ENCODE results near the gene TPCN1.

Gene TPCN1

DNA sequence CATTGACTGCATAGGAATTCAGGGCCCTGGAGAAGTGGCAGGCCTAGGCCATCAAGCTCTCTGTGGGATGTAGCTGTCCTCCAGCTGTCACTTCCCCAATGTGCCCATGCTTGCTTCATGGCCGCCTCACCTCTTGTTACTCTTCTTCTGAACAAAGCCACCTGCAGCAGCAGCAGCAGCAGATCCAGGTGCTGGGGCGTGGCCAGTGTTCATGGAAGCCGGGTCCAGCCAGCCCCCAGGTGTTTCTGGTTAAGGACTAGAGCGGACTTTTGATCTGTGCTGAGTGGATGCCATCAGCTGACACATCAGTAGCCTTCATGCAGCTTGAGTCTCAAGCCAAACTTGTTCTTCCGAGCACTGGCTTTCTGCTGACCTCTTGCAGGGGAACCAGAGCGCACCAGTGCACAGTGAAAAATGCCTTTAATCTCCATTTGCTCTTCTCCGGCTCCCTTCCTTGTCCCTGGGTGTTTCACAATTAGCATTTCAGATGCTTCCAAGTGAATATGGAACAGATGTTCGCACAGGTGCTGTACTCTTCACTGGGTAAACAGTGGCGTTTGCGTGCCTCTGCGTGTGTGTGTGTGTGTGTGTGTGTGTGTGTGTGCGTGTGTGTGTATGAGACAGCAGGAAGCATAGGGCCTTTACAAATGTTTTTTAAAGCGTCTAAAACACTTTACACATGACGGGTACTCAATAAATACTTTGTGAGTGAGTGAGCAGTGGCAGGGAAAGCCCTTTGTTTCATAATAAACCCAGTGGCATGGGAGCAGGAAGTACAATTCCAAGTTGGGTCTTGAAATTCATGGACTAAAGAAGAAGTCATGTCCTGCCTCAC lies 20.1 kb downstream of the TPCN1 start:
- no peak for DNase-seq (ENCODE audit: low read depth, low spot score)

DNA sequence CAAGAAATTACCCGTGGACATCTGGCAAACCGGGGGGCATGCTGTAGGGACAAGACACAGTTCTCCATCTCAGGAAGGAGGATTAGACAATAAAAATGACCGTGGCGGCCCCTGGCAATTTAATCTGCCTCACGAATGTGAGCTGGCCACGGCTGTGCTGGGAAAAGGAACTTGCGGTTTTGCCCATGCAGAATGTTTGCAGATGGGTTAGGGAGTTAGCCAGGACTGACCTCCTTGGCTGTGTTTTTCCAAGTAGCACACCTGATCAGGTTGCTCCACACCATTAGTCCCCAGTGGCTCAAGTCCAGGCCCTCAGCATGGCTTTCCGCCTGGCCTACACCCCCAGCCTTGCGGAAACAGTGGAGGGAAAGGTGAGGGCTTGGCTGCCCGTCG lies 20.8 kb downstream of the TPCN1 start:
- DNase-seq (ENCODE audit: low read depth, low spot score), result no peak

DNA sequence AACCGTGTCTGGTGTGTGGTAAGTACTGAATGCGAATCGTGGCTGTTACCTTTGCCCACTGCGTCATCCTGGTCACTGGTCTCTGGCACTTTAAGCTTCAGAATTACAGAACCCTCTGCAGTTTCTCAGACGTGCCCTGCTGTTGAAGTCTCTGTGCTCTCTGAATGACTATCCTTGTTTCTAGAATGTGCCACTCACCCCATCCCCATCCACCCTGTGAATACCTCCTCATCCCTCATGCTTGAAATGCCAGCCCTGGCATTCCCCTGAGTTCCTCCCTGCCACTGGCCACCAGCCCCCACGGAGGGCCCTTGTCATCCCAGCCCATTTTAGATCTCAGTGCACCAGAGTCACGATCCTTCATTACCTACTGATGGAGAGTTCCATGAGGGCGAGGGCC lies 21.3 kb downstream of the TPCN1 start:
- DNase-seq (ENCODE audit: low read depth, low spot score), result no peak

DNA sequence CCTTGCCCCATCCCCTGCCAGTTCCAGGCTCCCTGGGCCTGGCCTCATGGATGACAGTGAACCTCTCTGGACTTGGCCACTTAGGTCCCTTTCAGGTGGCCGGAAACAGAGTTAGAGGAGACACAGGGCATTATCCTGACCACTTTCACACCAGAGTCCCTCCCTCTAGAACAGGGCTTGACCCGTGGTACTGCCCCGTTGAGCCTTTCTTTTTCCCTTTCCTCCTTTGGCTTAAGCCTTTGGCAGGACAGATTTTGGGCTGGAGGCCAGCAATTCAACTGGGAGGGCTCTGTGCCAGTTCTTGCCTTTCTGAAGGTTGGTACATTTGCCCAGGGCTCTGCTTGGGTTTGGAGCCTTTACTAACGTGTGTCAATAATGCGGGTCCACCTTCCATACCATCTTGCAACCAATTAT lies 22.8 kb downstream of the TPCN1 start:
- DNase-seq (ENCODE audit: low read depth, low spot score), result no peak

DNA sequence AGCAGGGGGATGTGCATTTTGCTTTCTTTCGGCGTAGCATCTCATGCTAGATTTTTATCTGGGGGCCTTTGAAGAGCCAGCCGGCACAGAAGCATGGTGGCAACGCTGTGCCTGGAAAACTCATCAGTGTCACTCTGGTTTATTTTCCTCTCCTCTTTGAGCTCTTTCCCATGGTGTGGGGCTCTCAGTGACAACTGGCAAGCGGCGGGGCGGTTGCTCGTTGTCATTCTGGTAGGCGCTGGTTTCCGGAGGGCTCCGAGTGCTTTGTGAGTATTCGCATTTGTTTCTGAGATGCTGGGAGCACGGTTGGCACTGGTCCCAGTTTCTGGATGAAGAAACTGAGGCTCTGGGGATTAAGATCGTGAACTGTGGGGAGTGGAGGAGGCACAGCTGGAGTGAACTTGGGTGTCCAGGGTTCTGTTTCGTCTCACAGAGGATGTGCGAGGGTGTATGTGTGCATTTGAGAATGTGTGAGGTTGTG lies 23.3 kb downstream of the TPCN1 start:
- DNase-seq (ENCODE audit: low read depth, low spot score), result no peak

DNA sequence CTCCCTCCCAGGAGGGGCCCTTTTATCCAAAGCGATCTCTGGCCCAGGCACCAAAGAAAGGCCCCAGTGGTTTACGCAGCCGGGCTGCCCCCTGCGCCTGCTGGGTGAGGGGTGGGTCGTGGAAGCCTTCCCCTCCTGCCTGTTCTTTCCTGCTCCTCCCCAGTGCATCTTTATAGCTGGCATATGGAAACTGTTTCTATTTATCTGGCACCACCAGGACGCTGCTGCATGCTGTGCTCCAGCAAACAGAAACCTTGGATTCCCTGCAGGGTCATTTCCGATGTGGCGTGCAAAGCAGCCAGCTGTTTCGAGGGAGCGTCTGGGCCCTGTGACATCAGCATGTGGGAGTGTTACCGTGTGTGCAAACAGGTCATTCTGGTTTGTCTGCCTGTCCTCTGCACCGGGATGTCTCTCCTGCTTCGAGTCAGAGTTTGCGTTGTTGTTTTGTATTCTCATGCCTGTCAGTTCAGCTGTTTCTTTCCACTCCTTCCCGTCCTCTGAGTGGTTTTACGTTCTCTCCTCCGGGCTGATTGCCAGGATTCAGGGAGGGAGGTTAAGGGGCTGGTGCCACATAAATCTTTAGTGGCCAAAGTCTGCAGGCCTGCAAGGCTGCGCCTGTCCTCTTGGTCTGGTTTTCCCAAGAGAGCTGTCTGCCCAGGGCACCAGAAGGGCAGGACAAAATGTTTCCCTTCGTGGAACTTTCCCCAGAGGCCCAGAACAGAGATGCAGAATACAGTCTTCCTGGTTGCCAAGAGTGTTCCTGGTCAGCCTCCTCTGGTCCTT lies 24.6 kb downstream of the TPCN1 start:
- DNase-seq (ENCODE audit: low read depth, low spot score), result peak; percentile 94

DNA sequence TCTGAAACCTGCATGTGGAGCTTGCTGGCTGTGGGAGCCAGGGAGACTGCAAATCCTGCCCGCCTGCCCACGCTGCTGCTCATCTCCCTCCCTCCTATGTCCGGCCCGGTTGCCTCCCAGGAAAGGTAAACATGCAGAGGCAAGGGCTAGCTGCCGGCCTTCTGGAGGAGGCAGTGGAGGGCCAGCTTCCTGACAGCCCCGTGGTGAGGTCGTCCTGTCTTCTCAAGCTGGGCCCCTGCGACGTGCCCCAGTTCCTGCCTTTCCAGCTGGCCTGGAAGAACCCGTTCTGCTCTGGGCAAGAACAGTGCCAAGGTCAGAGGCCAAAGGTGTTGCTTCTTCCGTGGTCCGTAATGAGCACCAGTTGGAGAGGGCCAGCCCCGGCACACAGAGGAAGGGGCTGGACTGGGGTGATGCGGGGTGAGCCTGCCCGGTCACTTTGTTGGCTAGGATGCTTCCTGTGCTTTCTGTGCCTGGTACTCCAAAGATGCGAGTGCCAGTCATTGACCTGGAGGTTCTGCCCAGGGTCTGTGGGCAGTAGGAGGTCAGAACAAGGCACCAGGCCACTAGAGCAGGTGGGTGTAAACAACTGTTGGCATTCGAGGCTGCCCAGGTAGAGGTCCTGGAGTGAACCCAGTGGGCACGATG lies 25.3 kb downstream of the TPCN1 start:
- DNase-seq (ENCODE audit: low read depth, low spot score), result peak; percentile 69

DNA sequence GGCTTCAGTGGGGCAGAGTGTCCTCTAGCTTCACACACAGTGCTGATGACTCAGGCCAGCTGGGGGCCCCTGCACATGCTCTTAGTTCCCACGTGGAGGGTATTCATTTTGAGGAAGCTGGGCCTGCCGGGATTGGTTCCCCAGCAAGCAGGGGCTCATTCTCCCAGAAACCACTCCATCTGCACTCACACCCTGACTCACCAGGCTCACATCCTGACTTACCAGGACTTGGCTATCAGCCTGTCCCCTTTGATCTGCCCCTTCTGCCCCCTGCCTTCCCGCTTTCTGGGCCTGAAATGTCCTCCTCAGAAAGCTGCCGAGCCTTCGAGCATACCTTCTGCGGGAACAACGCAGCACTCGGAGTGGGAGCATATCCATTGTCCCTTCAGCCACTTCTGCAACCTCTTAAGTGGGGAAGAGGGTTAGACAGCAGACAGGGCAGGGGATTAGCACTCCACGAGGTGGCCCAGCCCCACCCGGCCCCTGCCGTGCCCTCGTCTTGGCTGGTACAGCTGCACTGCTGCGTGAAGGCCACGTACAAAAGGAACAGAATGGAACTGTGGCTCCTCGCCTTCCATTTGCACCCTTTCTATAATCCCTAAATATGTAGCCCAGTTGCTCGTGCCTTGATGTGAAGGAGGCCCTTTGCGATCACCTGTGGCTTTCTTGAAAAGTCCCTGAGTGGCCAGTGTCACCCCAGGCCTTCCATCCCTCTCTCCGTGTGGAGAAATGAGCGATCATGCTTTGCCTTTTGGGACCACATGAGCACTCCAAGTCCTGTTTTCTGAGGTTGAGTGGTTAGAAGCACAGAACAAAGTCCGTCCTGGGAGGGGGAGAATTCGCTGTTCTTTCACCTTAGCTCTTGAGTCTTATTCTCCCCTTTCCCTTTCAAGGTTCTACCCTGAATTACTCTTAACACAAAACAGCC lies 26.1 kb downstream of the TPCN1 start:
- peak; percentile 36 for DNase-seq (ENCODE audit: low read depth, low spot score)

DNA sequence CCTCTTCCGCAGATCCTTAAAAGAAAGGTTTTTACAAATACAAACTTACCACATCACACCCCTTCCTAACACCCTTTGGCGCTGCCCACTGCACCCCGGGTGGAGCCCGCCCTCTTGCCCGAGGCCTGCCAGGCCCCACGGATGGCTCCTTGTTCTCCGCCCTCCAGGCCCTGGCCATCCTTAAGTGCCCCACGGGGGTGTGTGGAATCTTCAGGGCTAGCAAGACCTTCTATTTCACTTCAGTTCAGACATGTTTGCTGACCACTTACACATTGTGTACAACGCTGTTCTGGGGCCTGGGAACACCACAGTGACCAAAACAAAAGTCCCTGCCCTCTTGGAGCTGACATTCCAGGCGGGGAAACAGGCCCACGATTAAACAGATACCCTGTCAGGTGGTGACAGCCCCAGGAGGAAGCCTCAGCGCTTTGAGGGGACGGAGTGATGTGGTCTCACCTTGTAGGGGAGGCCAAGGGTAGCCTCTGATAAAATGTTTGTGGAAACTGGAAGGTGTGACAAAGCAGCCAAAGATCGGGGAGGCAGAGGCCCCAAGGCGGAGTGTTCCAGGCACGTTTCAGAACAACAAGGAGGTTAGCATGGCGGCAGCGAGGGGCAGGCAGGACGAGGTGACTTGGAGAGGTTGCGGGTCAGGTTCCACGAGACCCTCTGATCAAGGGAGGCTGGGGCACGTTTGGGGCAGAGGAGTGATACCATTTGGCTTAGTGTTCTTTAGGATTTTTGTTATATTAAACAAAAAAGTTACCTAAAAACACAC lies 27.0 kb downstream of the TPCN1 start:
- no peak for DNase-seq (ENCODE audit: low read depth, low spot score)

DNA sequence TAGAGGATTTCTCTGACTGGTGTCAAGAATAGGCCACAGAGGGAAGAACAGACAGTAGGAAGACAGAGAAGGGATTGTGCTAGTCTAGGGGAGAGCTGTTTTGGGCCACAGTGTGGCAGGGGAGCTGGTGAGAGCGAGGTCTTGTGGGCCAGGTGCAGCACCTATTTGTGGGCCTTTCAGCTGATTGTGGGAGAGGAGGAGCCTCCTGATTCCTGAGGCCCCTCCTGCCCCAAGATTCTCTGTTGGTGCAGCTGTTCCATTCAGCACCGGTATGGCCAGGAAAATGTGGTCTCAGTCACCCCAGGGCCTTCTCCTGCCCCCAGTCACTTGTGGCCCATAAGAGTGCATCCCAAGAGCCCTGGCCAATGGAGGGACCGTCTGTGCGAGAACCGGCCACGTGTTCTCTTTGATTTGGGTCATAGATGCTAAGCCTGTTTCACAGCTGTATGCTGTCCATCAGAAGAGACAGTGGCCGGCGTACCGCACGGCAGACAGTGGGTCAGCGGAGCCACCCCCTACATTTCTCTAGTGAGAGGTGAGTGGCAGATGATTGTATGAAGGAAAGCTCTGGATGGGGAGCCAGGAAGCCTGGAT lies 27.7 kb downstream of the TPCN1 start:
- DNase-seq (ENCODE audit: low read depth, low spot score), result no peak

DNA sequence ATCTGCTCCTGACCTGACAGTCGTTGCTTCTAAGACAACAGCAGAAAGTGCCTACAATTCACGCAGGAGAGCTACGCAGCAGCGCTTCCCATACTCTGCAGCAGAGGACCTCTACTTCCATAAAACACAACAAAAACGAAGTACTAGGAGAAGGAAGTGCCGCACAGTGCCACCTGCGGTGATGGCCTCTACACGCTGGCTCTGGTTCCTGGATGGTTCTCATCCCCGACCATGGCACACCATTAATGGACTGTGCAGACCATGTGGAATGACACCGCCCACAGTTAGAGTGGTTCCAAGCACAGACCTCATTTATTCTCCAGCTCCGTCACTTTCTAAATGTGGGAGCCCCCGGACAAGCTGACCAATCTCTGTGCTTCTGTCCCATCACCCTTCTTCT lies 28.3 kb downstream of the TPCN1 start:
- DNase-seq (ENCODE audit: low read depth, low spot score), result no peak

DNA sequence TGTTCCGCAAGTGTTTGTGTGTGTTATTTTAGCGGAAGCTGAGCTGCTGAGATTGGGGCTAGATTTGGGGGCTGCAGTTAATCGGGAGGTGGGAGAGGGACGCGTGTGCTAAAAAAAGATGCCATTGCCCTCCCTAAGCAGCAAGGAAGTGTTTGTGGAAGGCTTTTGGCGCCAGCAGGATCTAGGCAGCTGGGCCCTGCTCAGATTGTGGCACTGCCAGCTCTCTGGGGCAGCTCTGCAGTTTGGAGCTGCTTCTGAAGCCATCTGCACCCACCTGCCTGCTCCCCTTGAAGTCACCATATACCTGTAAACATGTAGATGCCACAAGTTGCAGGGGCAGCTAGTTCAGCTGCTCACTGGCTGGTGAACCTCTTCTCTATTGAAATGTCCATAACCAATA lies 28.8 kb downstream of the TPCN1 start:
- DNase-seq (ENCODE audit: low read depth, low spot score), result no peak

DNA sequence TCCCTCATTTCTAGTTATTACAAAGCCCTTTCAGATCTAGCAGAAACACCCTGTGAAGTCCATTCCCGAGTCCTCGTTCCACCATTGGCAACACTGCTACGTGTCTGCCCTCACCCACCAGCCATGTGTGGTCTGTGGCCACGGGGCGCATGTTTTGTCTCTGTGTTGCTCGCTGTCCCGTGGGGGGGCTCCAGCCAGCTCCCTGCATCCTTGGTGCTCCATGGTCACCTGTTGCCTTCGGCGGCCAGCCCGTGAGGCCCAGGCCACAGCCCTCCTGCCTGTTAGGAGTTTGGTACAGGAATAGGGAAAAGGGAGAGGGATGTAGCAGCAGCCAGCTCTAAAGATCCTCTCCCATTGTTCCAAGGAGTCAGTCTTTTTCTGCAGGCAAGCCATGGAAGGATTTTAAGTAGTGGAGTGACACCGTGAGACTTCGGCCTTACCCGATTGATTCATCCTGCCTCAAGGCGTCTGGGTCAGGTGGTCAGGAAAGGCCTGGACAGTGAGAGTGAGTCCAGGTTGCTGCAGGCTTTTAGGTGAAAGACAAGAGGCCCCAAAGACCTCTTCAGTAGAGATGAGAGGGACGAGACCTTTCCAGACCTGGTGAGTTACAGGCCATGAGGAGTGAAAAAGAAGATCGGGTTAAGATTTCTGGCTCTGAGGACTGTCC lies 30.3 kb downstream of the TPCN1 start:
- peak; percentile 52 for DNase-seq (ENCODE audit: low read depth, low spot score)

DNA sequence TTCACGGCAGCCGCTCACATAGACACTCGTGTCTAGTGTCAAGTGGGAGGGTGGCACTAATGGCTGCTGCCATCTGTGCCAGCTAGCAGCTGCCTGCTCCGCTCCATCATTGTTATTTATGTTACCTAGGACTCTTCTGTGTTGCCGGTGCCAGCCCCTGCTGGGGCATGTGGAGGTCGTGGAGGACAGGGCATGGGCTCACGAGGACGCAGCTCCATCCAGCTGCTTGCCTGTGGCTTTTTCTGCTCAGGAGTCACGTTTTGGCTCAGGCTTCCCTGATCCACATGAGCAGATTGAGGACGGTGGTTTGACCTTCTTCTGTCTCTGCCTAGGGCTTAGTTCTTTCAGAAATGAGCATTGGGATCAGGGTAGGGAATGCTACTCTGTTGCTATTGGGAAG lies 31.2 kb downstream of the TPCN1 start:
- DNase-seq (ENCODE audit: low read depth, low spot score), result no peak

DNA sequence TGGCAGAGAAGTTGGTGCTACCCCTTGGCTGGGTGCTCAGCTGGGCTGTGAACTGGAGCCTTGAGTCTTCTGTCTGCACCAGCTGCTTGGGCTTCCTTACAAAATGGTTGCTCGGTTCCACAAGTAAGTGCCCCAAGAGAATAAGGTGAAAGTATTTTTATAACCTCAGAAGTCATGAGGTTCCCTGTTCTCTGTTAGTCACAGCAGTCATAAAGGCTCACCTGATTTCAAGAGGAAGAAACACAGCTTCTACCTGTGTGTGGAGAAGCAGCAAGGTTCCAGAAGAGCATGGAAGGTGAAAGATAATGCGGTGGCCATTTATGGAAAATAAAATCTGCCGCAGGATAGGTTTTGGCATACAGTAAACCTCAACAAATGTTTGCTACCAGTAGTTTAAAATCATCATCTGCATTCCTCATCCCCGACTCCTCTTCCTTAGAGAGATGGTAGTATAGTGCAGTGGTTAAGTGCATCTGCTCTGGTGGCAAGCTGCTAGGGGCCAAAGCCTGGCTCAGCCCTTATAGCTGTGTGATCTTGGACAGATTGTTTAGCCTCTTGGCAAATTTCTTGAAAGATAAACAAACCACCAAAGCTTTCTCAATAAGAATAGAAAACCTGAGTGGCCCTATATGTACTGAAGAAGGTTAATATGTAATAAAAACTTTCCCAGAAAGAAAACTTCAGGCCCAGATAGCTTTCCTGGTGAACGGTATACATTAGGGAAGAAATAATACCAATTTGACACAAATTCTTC lies 32.4 kb downstream of the TPCN1 start:
- DNase-seq (ENCODE audit: low read depth, low spot score), result no peak

DNA sequence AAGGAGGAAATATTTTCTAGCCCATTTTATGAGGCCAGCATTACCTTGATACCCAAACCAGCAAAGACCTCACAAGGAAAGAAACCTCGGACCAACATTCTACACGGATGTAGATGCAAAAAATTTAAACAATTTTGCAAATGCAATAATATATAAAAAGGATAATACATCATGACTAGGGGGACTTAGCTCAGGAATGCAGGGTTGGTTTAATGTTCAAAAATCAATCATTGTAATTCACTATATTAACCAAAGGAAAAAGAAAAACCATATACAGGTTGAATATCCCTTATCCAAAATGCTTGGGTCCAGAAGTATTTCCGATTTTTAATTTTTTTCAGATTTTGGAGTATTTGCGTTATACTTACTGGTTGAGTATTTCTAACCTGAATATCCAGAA lies 33.0 kb downstream of the TPCN1 start:
- no peak for DNase-seq (ENCODE audit: low read depth, low spot score)

DNA sequence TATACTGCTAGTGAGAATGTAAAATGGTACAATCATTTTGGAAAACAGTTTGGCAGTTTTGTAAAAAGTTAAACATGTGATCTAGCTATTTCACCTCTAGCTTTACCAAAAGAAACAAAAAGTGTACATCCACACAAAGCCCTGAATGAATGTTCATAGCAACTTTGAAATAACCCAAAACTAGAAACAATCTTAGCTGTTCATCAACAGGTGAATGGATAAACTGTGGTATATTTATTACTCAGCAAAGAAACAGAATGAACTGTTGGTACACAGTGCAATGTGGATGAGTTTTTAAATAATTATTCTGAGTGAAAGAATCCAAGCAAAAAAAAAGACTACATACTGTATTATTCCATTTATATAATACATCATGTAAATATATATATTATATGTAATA lies 36.3 kb downstream of the TPCN1 start:
- no peak for DNase-seq (ENCODE audit: low read depth, low spot score)

DNA sequence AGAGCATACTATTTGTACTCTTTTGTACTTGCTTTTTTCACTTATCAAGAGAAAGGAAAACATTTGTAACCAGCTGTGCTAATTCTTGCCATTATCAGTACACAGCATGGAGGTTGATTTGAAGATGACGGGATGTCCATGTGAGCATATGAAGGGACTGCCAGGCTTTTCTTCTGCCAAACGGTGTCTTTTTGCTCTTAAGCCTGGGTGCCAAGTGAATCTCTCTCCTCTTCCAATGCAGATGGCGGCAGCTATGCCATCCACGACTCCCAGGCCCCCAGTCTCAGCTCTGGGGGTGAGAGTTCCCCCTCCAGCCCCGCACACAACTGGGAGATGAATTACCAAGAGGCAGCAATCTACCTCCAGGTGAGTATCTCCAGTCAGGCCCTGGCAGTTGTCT lies 38.9 kb downstream of the TPCN1 start:
- no peak for DNase-seq (ENCODE audit: low read depth, low spot score)

Data from ELF-1 (cell line).